AG10803 (cell line): ENCODE data around the gene RAB4B.

Experiments used
- DNase-seq: peaks from one replicate; pipeline ENCODE4 v3.0.0; 2010; ENCODE audit warnings: low read depth
- H3K4me3 ChIP-seq: 2 replicates; pipeline ENCODE4 v1.5.1; 2011; ENCODE audit warnings: mild to moderate bottlenecking, low read length, control low read depth
- TF ChIP-seq, protein P1 (sequence below): conservative IDR thresholded peaks from 2 replicates; pipeline ENCODE4 v1.5.1; 2011; ENCODE audit warnings: mild to moderate bottlenecking, low read length, control low read depth, inconsistent platforms

The RAB4B gene

DNA sequence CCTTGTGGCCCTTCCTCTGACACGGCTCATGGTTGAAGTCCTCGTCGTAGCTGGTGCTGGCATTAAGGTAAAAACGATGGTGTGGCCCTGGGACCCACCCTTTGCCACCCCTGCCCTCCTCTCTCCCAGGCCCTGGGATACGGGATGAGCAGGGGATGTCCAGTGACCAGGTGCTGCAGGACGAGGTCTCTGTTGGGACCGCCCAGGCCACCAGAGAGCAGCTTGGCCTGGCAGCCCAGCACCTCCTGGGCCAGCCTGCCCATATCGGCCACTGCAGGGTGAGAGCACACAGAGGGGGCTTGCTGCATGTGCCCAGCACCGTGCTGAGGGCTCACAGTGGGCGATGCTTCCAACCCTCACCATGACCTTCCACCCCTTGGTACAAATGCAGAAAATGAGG, 34.1 kb upstream of the RAB4B start:
- no peak overlapping the region for H3K4me3 ChIP-seq
- TF ChIP-seq, protein P1, sequence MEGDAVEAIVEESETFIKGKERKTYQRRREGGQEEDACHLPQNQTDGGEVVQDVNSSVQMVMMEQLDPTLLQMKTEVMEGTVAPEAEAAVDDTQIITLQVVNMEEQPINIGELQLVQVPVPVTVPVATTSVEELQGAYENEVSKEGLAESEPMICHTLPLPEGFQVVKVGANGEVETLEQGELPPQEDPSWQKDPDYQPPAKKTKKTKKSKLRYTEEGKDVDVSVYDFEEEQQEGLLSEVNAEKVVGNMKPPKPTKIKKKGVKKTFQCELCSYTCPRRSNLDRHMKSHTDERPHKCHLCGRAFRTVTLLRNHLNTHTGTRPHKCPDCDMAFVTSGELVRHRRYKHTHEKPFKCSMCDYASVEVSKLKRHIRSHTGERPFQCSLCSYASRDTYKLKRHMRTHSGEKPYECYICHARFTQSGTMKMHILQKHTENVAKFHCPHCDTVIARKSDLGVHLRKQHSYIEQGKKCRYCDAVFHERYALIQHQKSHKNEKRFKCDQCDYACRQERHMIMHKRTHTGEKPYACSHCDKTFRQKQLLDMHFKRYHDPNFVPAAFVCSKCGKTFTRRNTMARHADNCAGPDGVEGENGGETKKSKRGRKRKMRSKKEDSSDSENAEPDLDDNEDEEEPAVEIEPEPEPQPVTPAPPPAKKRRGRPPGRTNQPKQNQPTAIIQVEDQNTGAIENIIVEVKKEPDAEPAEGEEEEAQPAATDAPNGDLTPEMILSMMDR = no peak
- no peak for DNase-seq

DNA sequence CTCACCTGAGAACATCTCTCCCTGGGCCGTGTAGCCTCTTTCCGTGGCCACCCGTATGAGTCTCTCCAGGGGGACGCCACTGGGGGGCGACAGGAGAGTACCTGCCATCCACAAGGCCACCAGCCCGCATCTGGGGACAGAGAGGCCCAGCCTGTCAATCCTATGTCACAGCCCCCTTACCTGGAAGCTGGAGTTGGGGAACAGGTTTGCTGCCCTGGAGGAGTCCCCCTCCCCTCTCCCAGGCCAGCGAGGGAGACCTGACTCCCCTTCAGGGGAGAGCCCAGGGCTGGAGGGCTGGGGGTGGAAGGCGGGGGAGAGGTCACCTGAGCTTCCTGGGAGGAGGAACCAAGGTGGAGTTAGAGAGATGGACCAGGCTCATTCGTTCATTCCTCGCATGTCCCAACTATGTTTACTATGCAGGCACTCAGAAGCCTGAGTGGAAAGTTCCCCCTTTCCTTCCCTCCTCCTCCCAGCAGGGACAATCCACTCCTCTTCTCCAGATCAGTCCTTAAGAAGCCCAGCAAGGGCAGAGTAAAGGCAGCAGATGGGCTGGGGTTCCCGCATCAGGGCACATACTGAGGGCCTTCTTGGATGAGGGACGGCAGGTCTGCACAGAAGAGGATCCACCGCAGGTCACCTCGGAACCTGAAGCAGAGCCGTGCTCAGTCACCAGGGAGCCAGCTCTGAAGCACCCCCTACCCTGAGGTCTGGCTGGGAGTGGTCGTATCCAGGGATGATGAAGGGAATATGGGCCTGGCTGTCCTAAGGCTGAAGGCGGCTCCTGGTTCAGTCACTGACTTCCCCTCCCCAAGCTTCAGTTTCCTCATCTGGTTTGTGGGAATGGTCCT, 33.3 kb upstream of the RAB4B start:
- H3K4me3 ChIP-seq = no peak overlapping the region
- TF ChIP-seq, protein P1 = no peak
- DNase-seq = peak; percentile 5

DNA sequence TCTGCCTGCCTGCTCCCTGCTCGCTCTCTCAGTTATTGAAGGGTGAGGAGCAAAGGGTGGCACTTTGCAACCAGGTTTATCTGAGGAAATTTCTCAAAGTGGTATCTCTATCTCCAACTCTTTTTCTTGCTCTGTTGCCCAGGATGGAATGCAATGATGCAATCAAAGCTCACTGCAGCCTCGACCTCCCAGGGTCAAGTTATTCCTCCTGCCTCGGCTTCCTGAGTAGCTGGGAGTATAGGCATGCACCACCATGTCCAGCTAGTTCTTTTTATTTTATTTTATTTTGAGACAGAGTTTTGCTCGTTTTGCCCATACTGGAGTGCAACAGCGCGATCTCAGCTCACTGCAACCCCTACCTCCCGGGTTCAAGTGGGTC, 32.7 kb upstream of the RAB4B start:
- TF ChIP-seq, protein P1 = no peak
- H3K4me3 ChIP-seq = no peak overlapping the region
- DNase-seq = peak; percentile 61

DNA sequence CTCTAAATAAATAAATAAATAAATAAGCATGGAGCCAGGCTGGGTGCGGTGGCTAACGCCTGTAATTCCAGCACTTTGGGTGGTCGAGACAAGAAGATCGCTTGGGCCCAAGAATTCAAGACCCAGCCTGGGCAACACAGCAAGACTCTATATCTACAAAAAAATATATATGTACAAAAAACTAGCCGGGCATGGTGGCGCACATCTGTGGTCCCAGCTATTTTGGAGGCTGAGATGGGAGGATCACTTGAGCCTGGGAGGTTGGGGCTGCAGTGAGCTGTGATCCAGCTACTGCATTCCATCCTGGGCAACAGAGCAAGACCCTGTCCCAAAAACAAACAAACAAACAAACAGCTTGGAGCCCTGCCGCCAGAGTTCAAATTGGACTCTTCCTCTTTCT, 30.5 kb upstream of the RAB4B start:
- H3K4me3 ChIP-seq = no peak overlapping the region
- TF ChIP-seq, protein P1 = no peak
- no peak for DNase-seq

DNA sequence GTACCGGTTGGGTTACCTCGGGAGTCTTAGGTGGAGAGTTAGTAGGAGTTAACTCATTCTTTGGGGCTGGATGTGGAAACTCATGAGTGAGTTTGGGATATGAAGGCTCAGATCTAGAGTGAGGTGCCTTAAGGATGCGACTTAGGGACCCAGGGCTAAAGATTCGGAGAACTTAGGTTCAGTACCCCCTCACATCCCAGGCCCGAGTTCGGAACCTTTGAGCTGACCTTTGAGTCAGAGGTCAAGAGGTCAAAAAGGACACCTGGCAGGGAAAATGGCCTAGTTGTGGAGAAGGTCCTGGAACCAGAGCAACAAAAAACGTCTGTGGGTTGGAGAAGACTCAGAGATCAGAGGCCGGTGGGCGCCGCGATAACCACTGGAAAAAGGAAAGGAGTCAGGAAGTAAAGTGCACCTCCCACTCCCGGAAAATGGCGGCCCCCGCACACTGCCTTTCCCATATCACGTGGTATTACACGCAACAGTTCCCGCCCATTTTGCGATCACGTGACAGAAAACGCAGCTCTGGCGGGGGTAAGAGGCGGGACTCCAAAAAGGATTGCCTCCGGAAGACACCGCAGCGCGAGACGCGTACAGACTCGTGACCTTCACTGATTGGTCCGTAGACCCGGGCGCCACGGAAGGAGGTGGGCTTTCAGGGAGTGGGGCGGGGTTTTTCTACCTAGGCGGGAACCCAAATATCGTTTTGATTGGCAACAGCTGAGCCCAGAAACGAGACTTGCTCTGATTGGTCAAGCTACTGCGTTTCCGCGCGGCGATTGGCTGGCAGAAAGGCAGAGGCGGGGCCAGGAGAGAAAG, 27.8 kb upstream of the RAB4B start, which contains the start of gene ACTMAP:
TSS of gene ACTMAP (minus strand) at position 420 of the 816 bp plus-strand sequence. CDS start 674 bp downstream, outside the sequence.
- DNase-seq = peak; percentile 100
- peak within 1 kb of the TSS; percentile 92 for H3K4me3 ChIP-seq
- TF ChIP-seq, protein P1 = no peak

DNA sequence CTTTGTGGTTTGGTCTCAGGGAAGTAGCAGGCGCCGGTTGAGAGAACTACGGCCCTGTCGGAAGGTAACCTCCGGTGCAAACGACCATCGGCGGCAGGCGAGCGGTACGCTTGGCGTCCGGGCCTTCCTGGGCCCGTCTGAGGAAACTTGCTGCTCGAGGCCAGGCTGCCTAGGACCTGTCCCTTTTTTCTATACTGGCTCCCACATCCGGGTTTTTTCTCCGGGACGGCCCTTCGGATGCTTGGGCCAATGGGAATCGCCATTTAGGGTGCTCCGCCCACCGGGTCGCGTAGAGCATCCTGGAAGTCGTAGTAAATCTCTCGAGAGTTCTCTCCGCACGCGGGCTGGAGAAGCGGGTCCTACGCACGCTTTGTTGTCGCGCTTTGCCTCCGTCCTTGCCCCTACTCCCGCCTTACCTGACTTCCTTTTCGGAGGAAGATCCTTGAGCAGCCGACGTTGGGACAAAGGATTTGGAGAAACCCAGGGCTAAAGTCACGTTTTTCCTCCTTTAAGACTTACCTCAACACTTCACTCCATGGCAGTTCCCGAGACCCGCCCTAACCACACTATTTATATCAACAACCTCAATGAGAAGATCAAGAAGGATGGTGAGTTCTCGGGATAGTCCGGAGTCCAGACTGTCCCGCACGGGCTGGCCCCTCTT, 27.0 kb upstream of the RAB4B start, which contains the start of gene SNRPA:
TSS of gene SNRPA (plus strand) at position 330 of the 664 bp plus-strand sequence. CDS start at position 536, 206 bp downstream.
- H3K4me3 ChIP-seq = peak within 1 kb of the TSS; percentile 92
- TF ChIP-seq, protein P1 = no peak
- DNase-seq = peak; percentile 97
